Esophagus squamous epithelium (tissue), 5 donors: Measurements from ENCODE around the gene GRPEL1. TPM values are rescaled to one million over a fixed set of nuclear protein-coding genes. Genes with fewer than 3 reads are reported as not detected.

Experiments used
- DNase-seq: peaks from one replicate; lab custom pipeline; 2025; lab: John Stamatoyannopoulos, UW
- H3K27ac ChIP-seq, 4 donors: fragments of 200-600 bp; sonication (generic); one replicate each; pipeline ENCODE4 v1.5.1; 2016 to 2019; ENCODE audit warnings: mild to moderate bottlenecking in 1 of 4
- H3K27me3 ChIP-seq, 4 donors: fragments of 200-600 bp; sonication (generic); 1 replicate in 3 of 4; 2 replicates in 1 of 4; pipeline versions ENCODE4 v1.5.1 to v1.6.0; 2017 to 2021; ENCODE audit warnings: antibody characterized with exemption in 1 of 4
- H3K36me3 ChIP-seq, 3 donors: fragments of 200-600 bp; sonication (generic); one replicate each; pipeline ENCODE4 v1.5.1; 2016 to 2019
- H3K4me1 ChIP-seq, 3 donors: fragments of 200-600 bp; sonication (generic); one replicate each; pipeline ENCODE4 v1.5.1; 2017 to 2019
- H3K4me3 ChIP-seq, 4 donors: fragments of 200-600 bp; sonication (generic); 1 replicate in 3 of 4; 2 replicates in 1 of 4; pipeline ENCODE4 v1.5.1; 2016 to 2019; ENCODE audit warnings: mild to moderate bottlenecking in 2 of 4, moderate library complexity in 1 of 4
- H3K9me3 ChIP-seq, 3 donors: fragments of 200-600 bp; sonication (generic); one replicate each; pipeline ENCODE4 v1.5.1; 2016 to 2019
- POLR2A ChIP-seq, 4 donors: fragments of 450-650 bp; IDR thresholded peaks; one replicate each; pipeline ENCODE4 v1.6.1; 2017; ENCODE audit warnings: antibody characterized with exemption in 4 of 4, mild to moderate bottlenecking in 4 of 4, moderate library complexity in 3 of 4
- WGBS, 2 donors: methylation state at CpG; one replicate each; pipeline ENCODE4 v1.1.5; 2018; 5-methylcytosine and 5-hydroxymethylcytosine counted together
- intact Hi-C: fragments of 100-400 bp; cut with DNase I; formaldehyde crosslinking; loops from one replicate; pipeline ENCODE4 v1.15.0; 2022
- total RNA-seq, 4 donors: library from RNA; depleted of rRNA; stranded (reverse); fragments of >200 nt; gene quantifications; one replicate each; pipeline ENCODE4 v1.1.0, GENCODE V29; 2016
- TF ChIP-seq, protein P1 (sequence below), 6 experiments: fragments of 450-650 bp in 4 of 6; fragments of 200-600 bp in 2 of 6; sonication (generic) in 2 of 6; IDR thresholded peaks; one replicate each; pipeline ENCODE4 v1.5.1; 2016 to 2019; ENCODE audit warnings: antibody characterized with exemption in 6 of 6, mild to moderate bottlenecking in 4 of 6, moderate library complexity in 4 of 6
- donor health status: DM: yes; HTN: yes; CAD: no.

GRPEL1 gene
- total RNA-seq, 4 donors from 2014 or later: 16.6 to 30.6 (median 20.7) TPM

DNA sequence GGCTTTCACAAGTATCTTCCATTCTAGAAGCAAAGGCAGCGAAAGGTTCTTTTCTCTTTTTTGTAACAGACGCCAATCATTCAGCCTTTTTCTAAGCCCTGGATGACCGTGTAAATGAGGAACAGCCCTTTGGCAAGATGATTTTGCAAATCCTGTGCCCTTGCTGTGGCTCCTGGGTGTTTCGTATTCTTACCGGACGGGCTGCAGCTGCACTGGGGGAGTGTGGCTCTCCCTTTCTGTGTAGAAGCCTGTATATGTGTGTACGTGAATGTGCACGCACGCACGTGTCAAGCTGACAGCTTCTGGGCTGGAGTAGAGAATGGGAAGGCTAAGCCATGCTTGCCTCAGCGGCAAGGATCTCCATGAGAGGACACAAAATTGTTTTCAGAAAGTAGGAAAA is 8.2 kb downstream of the GRPEL1 start:
- Histone ChIP-seq H3K4me1 (peaks cover 0 to 17% (median 0%) of the 10 kb centered on the region in 3 donors), H3K27me3 (no peaks in the 10 kb centered on the region), H3K4me3 (no peak overlapping the region), H3K9me3 (no peaks in the 10 kb centered on the region), H3K36me3 (peaks cover 19 to 98% (median 58%) of the 10 kb centered on the region in 3 donors), H3K27ac (no peak overlapping the region)
- intact Hi-C loops: no loop called here
- WGBS, 2 donors: 63 to 70% methylated on average over 11 of the region's 11 CpGs
- TF ChIP-seq, protein P1, sequence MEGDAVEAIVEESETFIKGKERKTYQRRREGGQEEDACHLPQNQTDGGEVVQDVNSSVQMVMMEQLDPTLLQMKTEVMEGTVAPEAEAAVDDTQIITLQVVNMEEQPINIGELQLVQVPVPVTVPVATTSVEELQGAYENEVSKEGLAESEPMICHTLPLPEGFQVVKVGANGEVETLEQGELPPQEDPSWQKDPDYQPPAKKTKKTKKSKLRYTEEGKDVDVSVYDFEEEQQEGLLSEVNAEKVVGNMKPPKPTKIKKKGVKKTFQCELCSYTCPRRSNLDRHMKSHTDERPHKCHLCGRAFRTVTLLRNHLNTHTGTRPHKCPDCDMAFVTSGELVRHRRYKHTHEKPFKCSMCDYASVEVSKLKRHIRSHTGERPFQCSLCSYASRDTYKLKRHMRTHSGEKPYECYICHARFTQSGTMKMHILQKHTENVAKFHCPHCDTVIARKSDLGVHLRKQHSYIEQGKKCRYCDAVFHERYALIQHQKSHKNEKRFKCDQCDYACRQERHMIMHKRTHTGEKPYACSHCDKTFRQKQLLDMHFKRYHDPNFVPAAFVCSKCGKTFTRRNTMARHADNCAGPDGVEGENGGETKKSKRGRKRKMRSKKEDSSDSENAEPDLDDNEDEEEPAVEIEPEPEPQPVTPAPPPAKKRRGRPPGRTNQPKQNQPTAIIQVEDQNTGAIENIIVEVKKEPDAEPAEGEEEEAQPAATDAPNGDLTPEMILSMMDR (IDR thresholded peaks at IDR 0.05): no peak
- no peak for TF ChIP-seq POLR2A (IDR thresholded peaks at IDR 0.05)
- no peak for DNase-seq

DNA sequence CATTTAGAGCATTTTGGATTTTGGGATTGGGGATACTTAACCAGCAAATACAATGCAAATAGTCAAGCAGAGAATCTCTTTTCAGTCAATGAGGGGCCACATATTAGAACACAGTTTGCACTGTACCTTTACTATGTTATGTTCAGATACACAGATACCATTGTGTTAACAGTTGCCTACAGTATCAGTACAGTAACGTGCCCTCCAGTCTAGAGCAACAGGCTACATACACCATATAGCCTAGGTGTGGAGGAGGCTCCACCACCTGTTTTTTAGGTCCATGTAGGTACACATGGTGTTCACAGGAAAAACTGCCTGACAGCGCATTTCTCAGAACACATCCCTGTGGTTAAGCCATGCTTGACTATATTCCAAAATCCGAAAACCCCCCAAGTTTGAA is 9.1 kb downstream of the GRPEL1 start:
- no peak for TF ChIP-seq POLR2A (IDR thresholded peaks at IDR 0.05)
- TF ChIP-seq, protein P1 (IDR thresholded peaks at IDR 0.05): no peak
- Histone ChIP-seq H3K4me3 (no peak overlapping the region), H3K27me3 (no peaks in the 10 kb centered on the region), H3K36me3 (peaks cover 19 to 100% (median 62%) of the 10 kb centered on the region in 3 donors), H3K4me1 (peaks cover 0 to 16% (median 0%) of the 10 kb centered on the region in 3 donors), H3K27ac (no peak overlapping the region), H3K9me3 (no peaks in the 10 kb centered on the region)
- 85 to 86% methylated on average over 3 of the region's 3 CpGs for WGBS, 2 donors
- DNase-seq: no peak
- intact Hi-C loops: no loop called here

DNA sequence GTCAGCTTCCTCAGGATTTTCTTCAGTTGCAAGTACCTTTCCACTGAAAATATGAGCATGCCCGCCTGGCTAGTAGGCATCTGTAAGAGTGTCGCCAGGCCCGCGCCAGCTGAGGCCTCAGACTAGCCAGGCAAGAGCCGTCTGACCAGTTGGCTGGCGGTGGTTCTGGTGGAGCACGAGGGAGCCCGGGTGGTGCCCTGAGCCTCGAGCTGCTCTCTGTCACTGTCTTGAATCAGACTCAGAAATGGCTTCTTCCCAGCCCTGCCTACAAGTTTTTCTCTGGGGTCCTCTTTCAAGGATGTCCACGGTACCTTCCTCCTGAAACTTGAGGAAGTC is 11.9 kb downstream of the GRPEL1 start:
- no peak for DNase-seq
- H3K36me3 ChIP-seq: peaks cover 13 to 91% (median 40%) of the 10 kb centered on the region in 3 donors

DNA sequence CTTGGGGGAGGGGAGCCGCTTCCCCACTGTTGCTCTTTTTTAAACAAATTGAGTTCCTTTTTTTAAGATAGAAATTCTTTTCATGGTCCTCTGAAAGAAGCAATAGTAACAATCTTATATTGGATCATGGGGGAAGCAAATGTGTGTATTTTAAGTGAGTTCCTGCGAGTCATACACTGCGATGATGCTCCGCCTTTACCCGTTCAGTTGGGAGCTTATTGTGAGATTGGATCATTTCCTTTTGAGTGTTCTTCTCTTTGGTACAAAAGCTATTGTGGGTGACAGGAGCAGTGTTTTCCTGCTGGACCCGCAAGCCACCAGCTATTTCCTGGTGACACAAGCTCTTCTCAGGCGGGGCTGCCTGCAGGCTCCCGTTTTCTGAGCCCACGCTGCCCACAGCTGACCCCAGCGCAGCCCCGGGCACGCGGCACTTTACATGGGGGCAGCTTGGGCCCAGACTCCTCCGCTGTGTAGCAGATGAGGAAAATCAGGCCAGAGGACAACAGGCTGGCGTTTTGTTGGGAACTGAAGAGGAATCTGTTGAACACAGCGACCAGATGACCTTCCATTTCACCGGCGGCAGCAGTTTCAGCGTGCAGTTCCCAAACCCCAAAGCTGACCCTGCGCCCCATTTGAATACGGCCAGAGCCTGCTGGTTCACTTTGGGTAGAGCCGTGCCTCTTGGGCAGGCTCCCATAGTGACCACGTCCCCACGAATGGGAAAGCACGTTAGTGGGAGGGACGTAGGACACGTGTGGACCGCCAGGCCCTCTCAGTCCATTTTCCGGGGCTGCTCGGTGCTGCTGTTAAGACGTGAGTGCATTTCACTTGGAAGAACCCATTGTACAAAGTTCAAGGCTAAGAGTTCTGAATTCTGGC is 12.5 kb downstream of the GRPEL1 start:
- peak overlapping the region in 1 of 4 donors; percentile 42 for H3K27ac ChIP-seq
- TF ChIP-seq, protein P1 (IDR thresholded peaks at IDR 0.05): no peak
- no peak for TF ChIP-seq POLR2A (IDR thresholded peaks at IDR 0.05)
- no peak for DNase-seq
- intact Hi-C loops: no loop called here
- peaks cover 7 to 91% (median 34%) of the 10 kb centered on the region in 3 donors for H3K36me3 ChIP-seq
- no peaks in the 10 kb centered on the region for H3K27me3 ChIP-seq
- H3K9me3 ChIP-seq: no peaks in the 10 kb centered on the region
- no peak overlapping the region for H3K4me3 ChIP-seq
- 81 to 86% methylated on average over 12 to 18 of the region's 31 CpGs for WGBS, 2 donors
- H3K4me1 ChIP-seq: peaks cover 0 to 36% (median 4%) of the 10 kb centered on the region in 3 donors

More for the DNA sequence above, 11.9 kb downstream of the GRPEL1 start:
- peaks cover 0 to 37% (median 4%) of the 10 kb centered on the region in 3 donors for H3K4me1 ChIP-seq
- TF ChIP-seq, protein P1 (IDR thresholded peaks at IDR 0.05): no peak
- no peak for TF ChIP-seq POLR2A (IDR thresholded peaks at IDR 0.05)
- H3K27ac ChIP-seq: no peak overlapping the region
- no peak overlapping the region for H3K4me3 ChIP-seq
- H3K9me3 ChIP-seq: no peaks in the 10 kb centered on the region
- intact Hi-C loops: no loop called here
- WGBS, 2 donors: 81 to 82% methylated on average over 5 to 6 of the region's 10 CpGs
- no peaks in the 10 kb centered on the region for H3K27me3 ChIP-seq
